Measurements from ENCODE around the gene KLHL18. TPM values are rescaled to one million over a fixed set of nuclear protein-coding genes. Genes with fewer than 3 reads are reported as not detected.

Gene KLHL18
- total RNA-seq, 2 donors from 2014 or later = 22.6 to 29.0 TPM

GRCh38 chr3:47260605-47261004 is 22.1 kb upstream of the KLHL18 start:
- Mint-ChIP-seq H3K27ac (no peak overlapping the region), H3K4me1 (ENCODE audit: low read depth) (no peaks in the 10 kb centered on the region), H3K36me3 (ENCODE audit: insufficient read depth in 2 of 2) (no peaks in the 10 kb centered on the region), H3K4me3 (no peak overlapping the region), H3K27me3 (ENCODE audit: low read depth) (no peaks in the 10 kb centered on the region), H3K9me3 (no peaks in the 10 kb centered on the region)
- ATAC-seq (replicated peaks in 1 of 2) (no peak), DNase-seq (no peak)

GRCh38 chr3:47261301-47261700 is 21.4 kb upstream of the KLHL18 start:
- H3K27me3 Mint-ChIP-seq (ENCODE audit: low read depth) = no peaks in the 10 kb centered on the region
- H3K27ac Mint-ChIP-seq = no peak overlapping the region
- no peaks in the 10 kb centered on the region for H3K4me1 Mint-ChIP-seq (ENCODE audit: low read depth)
- ATAC-seq (replicated peaks in 1 of 2) (no peak), DNase-seq (no peak)
- no peak overlapping the region for H3K4me3 Mint-ChIP-seq
- no peaks in the 10 kb centered on the region for H3K9me3 Mint-ChIP-seq
- no peaks in the 10 kb centered on the region for H3K36me3 Mint-ChIP-seq (ENCODE audit: insufficient read depth in 2 of 2)

GRCh38 chr3:47265008-47265407 is 17.7 kb upstream of the KLHL18 start:
- Mint-ChIP-seq H3K4me3 (no peak overlapping the region), H3K27me3 (ENCODE audit: low read depth) (no peaks in the 10 kb centered on the region), H3K9me3 (no peaks in the 10 kb centered on the region), H3K27ac (no peak overlapping the region), H3K4me1 (ENCODE audit: low read depth) (peaks cover 6% of the 10 kb centered on the region), H3K36me3 (ENCODE audit: insufficient read depth in 2 of 2) (no peaks in the 10 kb centered on the region)
- DNase-seq (no peak), ATAC-seq (replicated peaks in 1 of 2) (no peak)

GRCh38 chr3:47265725-47266428 is 16.9 kb upstream of the KLHL18 start:
- no peak overlapping the region for H3K4me3 Mint-ChIP-seq
- ATAC-seq (replicated peaks in 1 of 2) (no peak), DNase-seq (no peak)
- H3K36me3 Mint-ChIP-seq (ENCODE audit: insufficient read depth in 2 of 2) = no peaks in the 10 kb centered on the region
- no peaks in the 10 kb centered on the region for H3K9me3 Mint-ChIP-seq
- no peak overlapping the region for H3K27ac Mint-ChIP-seq
- peaks cover 6% of the 10 kb centered on the region for H3K4me1 Mint-ChIP-seq (ENCODE audit: low read depth)
- H3K27me3 Mint-ChIP-seq (ENCODE audit: low read depth) = no peaks in the 10 kb centered on the region

GRCh38 chr3:47266709-47267489 is 15.8 kb upstream of the KLHL18 start:
- no peak overlapping the region for H3K27ac Mint-ChIP-seq
- no peaks in the 10 kb centered on the region for H3K27me3 Mint-ChIP-seq (ENCODE audit: low read depth)
- DNase-seq (peak; percentile 34 to 53), ATAC-seq (replicated peaks in 1 of 2) (peak; percentile 63 to 70)
- no peak overlapping the region for H3K4me3 Mint-ChIP-seq
- no peaks in the 10 kb centered on the region for H3K9me3 Mint-ChIP-seq
- peaks cover 6% of the 10 kb centered on the region for H3K4me1 Mint-ChIP-seq (ENCODE audit: low read depth)
- H3K36me3 Mint-ChIP-seq (ENCODE audit: insufficient read depth in 2 of 2) = no peaks in the 10 kb centered on the region

GRCh38 chr3:47267490-47267824 is 15.3 kb upstream of the KLHL18 start:
- ATAC-seq (replicated peaks in 1 of 2) = no peak
- no peak for DNase-seq
- no peaks in the 10 kb centered on the region for H3K27me3 Mint-ChIP-seq (ENCODE audit: low read depth)
- no peaks in the 10 kb centered on the region for H3K9me3 Mint-ChIP-seq
- H3K27ac Mint-ChIP-seq = no peak overlapping the region
- no peak overlapping the region for H3K4me3 Mint-ChIP-seq
- H3K4me1 Mint-ChIP-seq (ENCODE audit: low read depth) = peaks cover 6% of the 10 kb centered on the region
- no peaks in the 10 kb centered on the region for H3K36me3 Mint-ChIP-seq (ENCODE audit: insufficient read depth in 2 of 2)

GRCh38 chr3:47270526-47270925 is 12.2 kb upstream of the KLHL18 start:
- H3K27me3 Mint-ChIP-seq (ENCODE audit: low read depth) = no peaks in the 10 kb centered on the region
- no peak overlapping the region for H3K4me3 Mint-ChIP-seq
- ATAC-seq (replicated peaks in 1 of 2) (no peak), DNase-seq (no peak)
- peaks cover 6% of the 10 kb centered on the region for H3K4me1 Mint-ChIP-seq (ENCODE audit: low read depth)
- no peak overlapping the region for H3K27ac Mint-ChIP-seq
- H3K9me3 Mint-ChIP-seq = no peaks in the 10 kb centered on the region
- no peaks in the 10 kb centered on the region for H3K36me3 Mint-ChIP-seq (ENCODE audit: insufficient read depth in 2 of 2)

GRCh38 chr3:47273564-47273963 is 9.2 kb upstream of the KLHL18 start:
- no peak overlapping the region for H3K27ac Mint-ChIP-seq
- no peaks in the 10 kb centered on the region for H3K36me3 Mint-ChIP-seq (ENCODE audit: insufficient read depth in 2 of 2)
- H3K4me3 Mint-ChIP-seq = no peak overlapping the region
- no peak for ATAC-seq (replicated peaks in 1 of 2)
- H3K4me1 Mint-ChIP-seq (ENCODE audit: low read depth) = no peaks in the 10 kb centered on the region
- H3K27me3 Mint-ChIP-seq (ENCODE audit: low read depth) = no peaks in the 10 kb centered on the region
- DNase-seq = no peak
- no peaks in the 10 kb centered on the region for H3K9me3 Mint-ChIP-seq

GRCh38 chr3:47274652-47275051 is 8.1 kb upstream of the KLHL18 start:
- DNase-seq = no peak
- H3K4me3 Mint-ChIP-seq = no peak overlapping the region
- H3K27ac Mint-ChIP-seq = no peak overlapping the region
- no peak for ATAC-seq (replicated peaks in 1 of 2)
- H3K27me3 Mint-ChIP-seq (ENCODE audit: low read depth) = no peaks in the 10 kb centered on the region
- H3K4me1 Mint-ChIP-seq (ENCODE audit: low read depth) = no peaks in the 10 kb centered on the region
- H3K36me3 Mint-ChIP-seq (ENCODE audit: insufficient read depth in 2 of 2) = no peaks in the 10 kb centered on the region
- H3K9me3 Mint-ChIP-seq = no peaks in the 10 kb centered on the region

- Mint-ChIP-seq H3K27me3 (ENCODE audit: low read depth) (no peaks in the 10 kb centered on the region), H3K9me3 (no peaks in the 10 kb centered on the region)
- ATAC-seq (replicated peaks in 1 of 2) = no peak
Observed at GRCh38 chr3:47276558-47276957, 6.2 kb upstream of the KLHL18 start.

GRCh38 chr3:47280519-47280918 is 2.2 kb upstream of the KLHL18 start:
- DNase-seq = no peak
- H3K4me3 Mint-ChIP-seq = no peak overlapping the region

More at GRCh38 chr3:47276558-47276957, 6.2 kb upstream of the KLHL18 start:
- DNase-seq = no peak
- H3K4me1 Mint-ChIP-seq (ENCODE audit: low read depth) = no peaks in the 10 kb centered on the region
- H3K4me3 Mint-ChIP-seq = no peak overlapping the region
- H3K36me3 Mint-ChIP-seq (ENCODE audit: insufficient read depth in 2 of 2) = no peaks in the 10 kb centered on the region
- no peak overlapping the region for H3K27ac Mint-ChIP-seq

GRCh38 chr3:47283193-47283537 is 421 bp downstream of the KLHL18 start:
- peaks cover 30% of the 10 kb centered on the region for H3K4me1 Mint-ChIP-seq (ENCODE audit: low read depth)
- no peaks in the 10 kb centered on the region for H3K9me3 Mint-ChIP-seq
- peak overlapping the region; percentile 99 for H3K27ac Mint-ChIP-seq
- H3K4me3 Mint-ChIP-seq = peak overlapping the region; percentile 95 to 99
- DNase-seq = peak in 1 of 2 donors; percentile 31
- ATAC-seq (replicated peaks in 1 of 2) = no peak
- peaks cover 2 to 6% of the 10 kb centered on the region in 2 donors for H3K36me3 Mint-ChIP-seq (ENCODE audit: insufficient read depth in 2 of 2)
- no peaks in the 10 kb centered on the region for H3K27me3 Mint-ChIP-seq (ENCODE audit: low read depth)

More at GRCh38 chr3:47280519-47280918, 2.2 kb upstream of the KLHL18 start:
- H3K4me1 Mint-ChIP-seq (ENCODE audit: low read depth) = peaks cover 20% of the 10 kb centered on the region
- peaks cover 2 to 4% of the 10 kb centered on the region in 2 donors for H3K36me3 Mint-ChIP-seq (ENCODE audit: insufficient read depth in 2 of 2)
- ATAC-seq (replicated peaks in 1 of 2) = no peak
- no peak overlapping the region for H3K27ac Mint-ChIP-seq
- no peaks in the 10 kb centered on the region for H3K9me3 Mint-ChIP-seq
- H3K27me3 Mint-ChIP-seq (ENCODE audit: low read depth) = no peaks in the 10 kb centered on the region

- H3K27ac Mint-ChIP-seq = peak overlapping the region; percentile 99
- DNase-seq (peak; percentile 28 to 44), ATAC-seq (replicated peaks in 1 of 2) (peak in 1 of 2 donors; percentile 20)
- H3K9me3 Mint-ChIP-seq = no peaks in the 10 kb centered on the region
- H3K27me3 Mint-ChIP-seq (ENCODE audit: low read depth) = no peaks in the 10 kb centered on the region
- peak overlapping the region; percentile 95 to 99 for H3K4me3 Mint-ChIP-seq
- peaks cover 4 to 11% of the 10 kb centered on the region in 2 donors for H3K36me3 Mint-ChIP-seq (ENCODE audit: insufficient read depth in 2 of 2)
- H3K4me1 Mint-ChIP-seq (ENCODE audit: low read depth) = peaks cover 30% of the 10 kb centered on the region
Observed at GRCh38 chr3:47283591-47284364, 1.0 kb downstream of the KLHL18 start.
